Vagina (tissue), 2 donors: ENCODE data around the gene DHRSX. TPM values are rescaled to one million over a fixed set of nuclear protein-coding genes. Genes with fewer than 3 reads are reported as not detected.
"Not testable (repeated sequence)": the region's sequence is repeated elsewhere in the genome, so short reads cannot be mapped to it uniquely, and the experiment has no call there.

Source experiments
- DNase-seq, 2 donors: peaks; one replicate each; pipeline ENCODE4 v3.0.0-alpha.2; 2017; ENCODE audit errors: extremely low spot score in 2 of 2
- H3K27ac ChIP-seq: fragments of 200-600 bp; sonication (generic); one replicate; pipeline ENCODE4 v1.5.1; 2019
- H3K27me3 ChIP-seq: fragments of 200-600 bp; sonication (generic); one replicate; pipeline ENCODE4 v1.5.1; 2019
- H3K36me3 ChIP-seq, 2 donors: fragments of 200-600 bp; sonication (generic); one replicate each; pipeline ENCODE4 v1.5.1; 2017 to 2019
- H3K4me1 ChIP-seq: fragments of 200-600 bp; sonication (generic); one replicate; pipeline ENCODE4 v1.5.1; 2019
- H3K4me3 ChIP-seq, 2 donors: fragments of 200-600 bp; sonication (generic); 1 replicate in 1 of 2; 2 replicates in 1 of 2; pipeline ENCODE4 v1.5.1; 2016 to 2019
- H3K9me3 ChIP-seq: fragments of 200-600 bp; sonication (generic); one replicate; pipeline ENCODE4 v1.5.1; 2019
- POLR2A ChIP-seq, 2 donors: fragments of 450-650 bp; IDR thresholded peaks; one replicate each; pipeline ENCODE4 v1.6.1; 2017; ENCODE audit warnings: antibody characterized with exemption in 2 of 2, mild to moderate bottlenecking in 2 of 2, moderate library complexity in 2 of 2
- POLR2AphosphoS5 ChIP-seq, 2 donors: sonication (generic); formaldehyde crosslinking; IDR thresholded peaks; one replicate each; pipeline ENCODE4 v1.9.0; 2017; ENCODE audit warnings: antibody characterized with exemption in 2 of 2, mild to moderate bottlenecking in 2 of 2, low read depth in 1 of 2; ENCODE audit not compliant: insufficient read depth in 1 of 2
- intact Hi-C: fragments of 100-400 bp; cut with DNase I; formaldehyde crosslinking; loops from one replicate; pipeline ENCODE4 v1.15.1; 2023
- total RNA-seq: library from RNA; depleted of rRNA; stranded (reverse); fragments of >200 nt; gene quantifications from one replicate; pipeline ENCODE4 v1.2.3, GENCODE V29; 2016
- TF ChIP-seq, protein P1 (sequence below), 3 experiments: fragments of 450-650 bp in 2 of 3; fragments of 200-600 bp in 1 of 3; sonication (generic) in 1 of 3; IDR thresholded peaks; one replicate each; pipeline ENCODE4 v1.5.1; 2017 to 2019; ENCODE audit warnings: antibody characterized with exemption in 3 of 3, mild to moderate bottlenecking in 2 of 3, moderate library complexity in 2 of 3

The DHRSX gene
- total RNA-seq, 1 donor from 2014 or later: 26.0 TPM

DNA sequence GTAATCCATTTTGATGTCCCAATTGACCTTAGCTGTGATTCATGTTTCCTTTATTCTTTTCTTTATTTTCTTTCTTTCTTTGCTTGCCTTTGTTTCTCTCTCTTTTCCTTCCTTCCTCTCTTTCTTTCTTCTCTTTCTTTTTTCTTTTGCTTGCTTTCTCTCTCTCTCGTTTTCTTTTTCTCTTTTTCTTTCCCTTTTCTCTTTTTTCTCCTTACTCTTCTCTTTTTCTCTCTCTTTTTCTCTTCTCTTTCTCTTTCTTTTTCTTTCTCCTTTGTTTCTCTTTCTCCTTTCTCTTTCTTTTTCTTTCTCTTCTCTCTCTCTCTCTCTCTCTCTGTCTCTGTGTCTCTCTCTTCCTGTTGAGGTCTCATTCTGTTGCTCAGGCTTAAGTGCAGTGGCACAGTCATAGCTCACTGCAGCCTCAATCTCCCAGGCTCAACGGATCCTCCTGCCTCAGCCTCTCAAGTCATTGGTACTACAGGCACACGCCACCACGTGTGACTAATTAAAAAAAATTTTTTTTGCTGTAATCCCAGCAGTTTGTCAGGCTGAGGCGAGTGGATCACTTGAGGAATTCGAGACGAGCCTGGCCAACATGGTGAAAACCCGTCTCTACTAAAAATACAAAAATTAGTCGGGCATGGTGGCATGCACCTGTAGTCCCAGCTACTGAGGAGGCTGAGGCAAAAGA, 8.0 kb upstream of the DHRSX start:
- H3K4me1 ChIP-seq: no peaks in the 10 kb centered on the region
- no peaks in the 10 kb centered on the region for H3K9me3 ChIP-seq
- H3K4me3 ChIP-seq: no peak overlapping the region
- intact Hi-C loops: no loop called here
- TF ChIP-seq POLR2A (IDR thresholded peaks at IDR 0.05) (no peak), POLR2AphosphoS5 (IDR thresholded peaks at IDR 0.05; ENCODE audit: insufficient read depth in 1 of 2, low read depth in 1 of 2) (no peak)
- TF ChIP-seq, protein P1, sequence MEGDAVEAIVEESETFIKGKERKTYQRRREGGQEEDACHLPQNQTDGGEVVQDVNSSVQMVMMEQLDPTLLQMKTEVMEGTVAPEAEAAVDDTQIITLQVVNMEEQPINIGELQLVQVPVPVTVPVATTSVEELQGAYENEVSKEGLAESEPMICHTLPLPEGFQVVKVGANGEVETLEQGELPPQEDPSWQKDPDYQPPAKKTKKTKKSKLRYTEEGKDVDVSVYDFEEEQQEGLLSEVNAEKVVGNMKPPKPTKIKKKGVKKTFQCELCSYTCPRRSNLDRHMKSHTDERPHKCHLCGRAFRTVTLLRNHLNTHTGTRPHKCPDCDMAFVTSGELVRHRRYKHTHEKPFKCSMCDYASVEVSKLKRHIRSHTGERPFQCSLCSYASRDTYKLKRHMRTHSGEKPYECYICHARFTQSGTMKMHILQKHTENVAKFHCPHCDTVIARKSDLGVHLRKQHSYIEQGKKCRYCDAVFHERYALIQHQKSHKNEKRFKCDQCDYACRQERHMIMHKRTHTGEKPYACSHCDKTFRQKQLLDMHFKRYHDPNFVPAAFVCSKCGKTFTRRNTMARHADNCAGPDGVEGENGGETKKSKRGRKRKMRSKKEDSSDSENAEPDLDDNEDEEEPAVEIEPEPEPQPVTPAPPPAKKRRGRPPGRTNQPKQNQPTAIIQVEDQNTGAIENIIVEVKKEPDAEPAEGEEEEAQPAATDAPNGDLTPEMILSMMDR (IDR thresholded peaks at IDR 0.05): no peak
- DNase-seq: no peak
- H3K27me3 ChIP-seq: no peaks in the 10 kb centered on the region
- H3K36me3 ChIP-seq: no peaks in the 10 kb centered on the region
- H3K27ac ChIP-seq: no peak overlapping the region

DNA sequence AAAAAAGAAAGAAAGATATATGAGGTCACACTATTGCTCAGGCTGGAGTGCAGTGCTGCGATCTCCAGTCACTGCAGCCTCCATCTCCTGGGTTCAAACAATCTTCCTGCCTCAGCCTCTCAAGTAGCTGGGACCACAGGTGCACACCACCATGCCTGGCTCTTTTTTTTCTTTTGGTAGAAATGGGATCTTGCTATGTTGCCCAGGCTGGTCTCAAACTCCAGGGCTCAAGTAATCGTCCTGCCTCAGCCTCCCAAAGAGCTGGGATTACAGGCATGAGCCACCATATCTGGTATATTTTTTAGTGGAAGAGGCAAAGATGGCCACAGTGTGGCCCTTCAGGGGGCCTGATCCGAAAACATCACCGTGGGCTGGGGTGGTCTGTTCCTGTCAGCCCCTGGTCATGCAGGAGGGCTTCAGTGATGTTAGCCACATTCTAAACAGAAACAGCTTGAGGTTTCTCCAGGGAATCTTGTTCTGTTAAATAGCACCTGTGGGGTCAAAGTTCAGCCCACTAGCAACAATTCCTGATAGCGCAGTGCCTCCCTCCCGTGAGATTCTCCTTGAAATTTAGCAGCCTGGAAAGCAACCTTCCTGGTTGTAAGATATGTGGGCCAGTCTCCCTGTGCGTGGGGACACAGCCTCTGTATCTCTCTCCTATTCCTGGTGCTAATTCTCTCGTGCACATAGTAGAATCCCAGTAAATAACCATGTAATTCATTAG, 7.3 kb upstream of the DHRSX start:
- H3K9me3 ChIP-seq: no peaks in the 10 kb centered on the region
- H3K4me1 ChIP-seq: no peaks in the 10 kb centered on the region
- DNase-seq: no peak
- TF ChIP-seq POLR2A (IDR thresholded peaks at IDR 0.05) (no peak), POLR2AphosphoS5 (IDR thresholded peaks at IDR 0.05; ENCODE audit: insufficient read depth in 1 of 2, low read depth in 1 of 2) (no peak)
- TF ChIP-seq, protein P1 (IDR thresholded peaks at IDR 0.05): no peak
- H3K27me3 ChIP-seq: no peaks in the 10 kb centered on the region
- H3K36me3 ChIP-seq: no peaks in the 10 kb centered on the region
- H3K4me3 ChIP-seq: no peak overlapping the region
- intact Hi-C loops: no loop called here
- no peak overlapping the region for H3K27ac ChIP-seq

DNA sequence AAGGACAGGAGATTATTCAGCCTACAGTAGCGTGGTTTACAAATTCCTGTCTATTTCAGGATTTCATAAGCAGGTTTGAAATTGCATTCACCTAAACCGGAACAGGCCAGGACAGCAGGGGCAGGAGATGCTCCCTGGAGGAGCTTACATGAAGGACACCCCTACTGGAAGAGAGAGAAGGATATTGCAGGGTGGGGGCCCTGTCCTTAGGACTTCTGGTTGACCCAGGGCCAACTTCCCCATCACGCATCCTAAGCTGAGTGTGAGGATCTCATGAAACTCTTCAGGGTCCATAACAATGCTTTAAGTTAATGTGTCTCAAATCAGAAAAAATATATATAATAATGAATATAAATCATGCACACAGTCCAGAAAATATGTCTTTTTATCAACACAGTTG, 6.4 kb upstream of the DHRSX start:
- Histone ChIP-seq H3K4me3 (no peak overlapping the region), H3K27ac (no peak overlapping the region), H3K4me1 (no peaks in the 10 kb centered on the region), H3K27me3 (no peaks in the 10 kb centered on the region), H3K9me3 (no peaks in the 10 kb centered on the region), H3K36me3 (no peaks in the 10 kb centered on the region)
- no peak for DNase-seq
- intact Hi-C loops: no loop called here
- TF ChIP-seq POLR2A (IDR thresholded peaks at IDR 0.05): no peak
- TF ChIP-seq POLR2AphosphoS5 (IDR thresholded peaks at IDR 0.05; ENCODE audit: insufficient read depth in 1 of 2, low read depth in 1 of 2): no peak
- TF ChIP-seq, protein P1 (IDR thresholded peaks at IDR 0.05): no peak

DNA sequence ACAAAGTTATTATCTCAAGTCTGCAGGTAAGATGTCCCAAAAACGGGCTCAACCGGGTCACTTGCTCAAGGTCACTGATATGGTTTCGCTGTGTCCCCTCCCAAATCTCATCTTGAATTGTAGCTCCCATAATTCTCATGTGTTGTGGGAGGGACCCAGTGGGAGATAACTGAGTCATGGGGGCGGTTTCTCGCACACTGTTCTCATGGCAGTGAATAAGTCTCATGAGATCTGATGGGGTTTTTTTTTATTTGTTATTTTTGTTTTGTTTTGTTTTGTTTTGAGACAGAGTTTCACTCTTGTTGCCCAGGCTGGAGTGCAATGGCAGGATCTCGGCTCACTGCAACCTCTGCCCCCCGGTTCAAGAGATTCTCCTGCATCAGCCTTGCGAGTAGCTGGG, 4.6 kb upstream of the DHRSX start:
- H3K4me1 ChIP-seq, H3K27me3 ChIP-seq, H3K36me3 ChIP-seq, H3K4me3 ChIP-seq, intact Hi-C loops, H3K9me3 ChIP-seq, H3K27ac ChIP-seq, DNase-seq: not testable (repeated sequence)

DNA sequence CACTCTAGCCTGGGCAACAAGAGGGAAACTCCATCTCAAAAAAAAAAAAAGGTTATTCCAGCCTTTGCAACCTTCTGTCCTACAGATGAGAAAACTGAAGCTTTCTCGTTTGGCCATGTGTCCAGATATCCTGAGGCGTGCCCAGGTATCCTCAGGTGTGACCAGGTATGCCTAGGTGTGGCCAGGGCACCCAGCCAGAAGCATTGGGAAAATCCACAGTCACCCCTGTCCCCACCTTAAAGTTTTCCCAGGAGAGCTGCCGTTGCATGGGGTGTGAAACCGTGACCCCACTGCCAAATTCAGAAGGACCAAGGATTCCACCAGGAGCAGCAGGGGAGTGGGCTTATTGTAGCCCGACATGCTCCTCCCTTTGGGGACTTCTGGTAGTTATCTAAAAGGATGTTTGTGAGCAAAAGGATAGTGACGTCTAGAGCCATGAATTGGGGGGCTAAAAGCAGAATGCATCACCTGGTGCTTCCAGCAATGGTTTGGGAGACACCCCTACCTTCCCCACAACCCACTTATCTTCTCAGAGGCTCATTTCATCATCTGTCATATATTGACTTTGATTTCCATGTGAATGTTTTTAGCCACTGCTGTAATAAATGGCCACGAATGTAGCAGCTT, 4.0 kb upstream of the DHRSX start:
- DNase-seq: no peak
- H3K27me3 ChIP-seq: no peaks in the 10 kb centered on the region
- intact Hi-C loops: no loop called here

More for the DNA sequence above, 4.0 kb upstream of the DHRSX start:
- no peaks in the 10 kb centered on the region for H3K36me3 ChIP-seq
- no peaks in the 10 kb centered on the region for H3K9me3 ChIP-seq
- no peak overlapping the region for H3K27ac ChIP-seq
- peaks cover 2% of the 10 kb centered on the region for H3K4me1 ChIP-seq
- no peak for TF ChIP-seq POLR2A (IDR thresholded peaks at IDR 0.05)
- no peak for TF ChIP-seq POLR2AphosphoS5 (IDR thresholded peaks at IDR 0.05; ENCODE audit: insufficient read depth in 1 of 2, low read depth in 1 of 2)
- TF ChIP-seq, protein P1 (IDR thresholded peaks at IDR 0.05): no peak
- no peak overlapping the region for H3K4me3 ChIP-seq
